Osteoblast (primary cell): Measurements from ENCODE around the gene AXIN2. TPM values are rescaled to one million over a fixed set of nuclear protein-coding genes. Genes with fewer than 3 reads are reported as not detected.
A peak's percentile ranks its signal among the peaks of the same experiment; 100 is the strongest.

Experiments
- DNase-seq: peaks from one replicate; pipeline ENCODE4 v3.0.0; 2011; ENCODE audit warnings: low spot score, mixed read lengths; ENCODE audit not compliant: insufficient read length; ENCODE audit errors: missing footprints
- H2AFZ ChIP-seq: 2 replicates; pipeline ENCODE4 v1.6.0; 2011; ENCODE audit warnings: mild to moderate bottlenecking, low read length
- H3K27ac ChIP-seq: 2 replicates; pipeline ENCODE4 v1.5.1; 2011; ENCODE audit warnings: mild to moderate bottlenecking, low read depth, low read length, moderate library complexity
- H3K27me3 ChIP-seq: 2 replicates; pipeline ENCODE4 v1.6.0; 2012; ENCODE audit warnings: mild to moderate bottlenecking, control low read depth, inconsistent platforms, low read length, moderate library complexity; ENCODE audit not compliant: insufficient read depth
- H3K36me3 ChIP-seq: 2 replicates; pipeline ENCODE4 v1.5.1; 2011; ENCODE audit warnings: mild to moderate bottlenecking, low read length, control low read depth, moderate library complexity; ENCODE audit not compliant: insufficient read depth
- H3K4me1 ChIP-seq: 2 replicates; pipeline ENCODE4 v1.5.1; 2011; ENCODE audit warnings: mild to moderate bottlenecking, low read length, control low read depth, moderate library complexity; ENCODE audit not compliant: insufficient read depth
- H3K4me2 ChIP-seq: 2 replicates; pipeline ENCODE4 v1.6.0; 2011; ENCODE audit warnings: mild to moderate bottlenecking, low read length; ENCODE audit not compliant: insufficient read depth
- H3K4me3 ChIP-seq: fragments of 200-600 bp; sonication (generic); 3 replicates; pipeline ENCODE4 v1.5.1; 2012; ENCODE audit warnings: mild to moderate bottlenecking, low read length, inconsistent platforms; ENCODE audit not compliant: insufficient read depth
- H3K79me2 ChIP-seq: 2 replicates; pipeline ENCODE4 v1.6.0; 2012; ENCODE audit warnings: mild to moderate bottlenecking, low read length, control low read depth, inconsistent platforms; ENCODE audit not compliant: insufficient read depth
- H3K9me3 ChIP-seq: 2 replicates; pipeline ENCODE4 v1.5.1; 2011; ENCODE audit warnings: low read depth, low read length, control low read depth
- H4K20me1 ChIP-seq: 2 replicates; pipeline ENCODE4 v1.6.0; 2012; ENCODE audit warnings: mild to moderate bottlenecking, low read length, control low read depth; ENCODE audit not compliant: insufficient read depth
- CTCF ChIP-seq: IDR thresholded peaks from 2 replicates; pipeline ENCODE4 v1.5.1; 2011; ENCODE audit warnings: mild to moderate bottlenecking, low read depth, low read length, moderate library complexity; ENCODE audit errors: extremely low read depth
- total RNA-seq: library from RNA; depleted of rRNA; stranded (reverse); fragments of >200 nt; gene quantifications from 2 replicates; pipeline ENCODE4 v1.2.3, GENCODE V29; 2012

Gene AXIN2
- total RNA-seq, 1 donor = 5.1 TPM

DNA sequence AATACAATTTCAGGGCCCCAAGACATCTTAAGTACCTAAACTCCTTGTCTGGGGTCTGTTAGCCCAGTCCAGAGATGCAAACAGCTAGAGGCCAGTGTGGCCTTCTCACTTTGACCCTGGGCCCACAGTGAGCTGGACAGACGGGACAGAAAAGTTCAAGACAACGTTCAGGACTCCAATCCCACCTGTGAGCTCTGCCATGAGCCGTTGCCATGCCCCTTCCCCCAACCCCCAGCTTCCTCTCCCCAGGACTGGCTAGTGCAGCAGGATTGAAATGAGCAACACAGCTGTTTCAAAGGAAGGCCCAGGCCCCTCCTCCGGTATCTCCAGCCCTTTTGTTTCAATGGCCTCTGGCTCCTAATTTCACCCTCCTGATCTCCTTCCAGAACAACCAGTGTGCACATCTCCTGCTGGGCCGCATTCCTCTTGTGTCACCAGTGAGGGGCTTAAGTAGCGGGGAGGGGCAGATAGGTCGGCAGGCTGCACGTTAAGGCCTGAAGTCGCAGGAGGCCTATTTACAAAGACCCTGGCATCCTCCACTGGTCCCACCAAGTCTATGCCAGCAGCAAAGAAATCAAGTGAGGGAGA lies 11.3 kb downstream of the AXIN2 start:
- Histone ChIP-seq H3K79me2 (peaks cover 2% of the 10 kb centered on the region), H3K4me1 (peaks cover 14% of the 10 kb centered on the region), H3K27ac (no peak overlapping the region), H3K27me3 (no peaks in the 10 kb centered on the region), H3K4me3 (no peak overlapping the region), H3K9me3 (no peaks in the 10 kb centered on the region), H3K4me2 (no peak overlapping the region), H4K20me1 (peaks cover 18% of the 10 kb centered on the region), H3K36me3 (no peaks in the 10 kb centered on the region), H2AFZ (no peak overlapping the region)
- DNase-seq = no peak
- no peak for TF ChIP-seq CTCF

GRCh38 chr17:65548269-65548969 lies 13.0 kb downstream of the AXIN2 start:
- Histone ChIP-seq H3K9me3 (no peaks in the 10 kb centered on the region), H3K27me3 (no peaks in the 10 kb centered on the region), H3K4me1 (peaks cover 4% of the 10 kb centered on the region), H3K4me3 (no peak overlapping the region), H3K4me2 (no peak overlapping the region), H4K20me1 (peaks cover 21% of the 10 kb centered on the region), H3K79me2 (peaks cover 2% of the 10 kb centered on the region), H3K27ac (no peak overlapping the region), H2AFZ (no peak overlapping the region), H3K36me3 (no peaks in the 10 kb centered on the region)
- TF ChIP-seq CTCF = no peak
- no peak for DNase-seq

DNA sequence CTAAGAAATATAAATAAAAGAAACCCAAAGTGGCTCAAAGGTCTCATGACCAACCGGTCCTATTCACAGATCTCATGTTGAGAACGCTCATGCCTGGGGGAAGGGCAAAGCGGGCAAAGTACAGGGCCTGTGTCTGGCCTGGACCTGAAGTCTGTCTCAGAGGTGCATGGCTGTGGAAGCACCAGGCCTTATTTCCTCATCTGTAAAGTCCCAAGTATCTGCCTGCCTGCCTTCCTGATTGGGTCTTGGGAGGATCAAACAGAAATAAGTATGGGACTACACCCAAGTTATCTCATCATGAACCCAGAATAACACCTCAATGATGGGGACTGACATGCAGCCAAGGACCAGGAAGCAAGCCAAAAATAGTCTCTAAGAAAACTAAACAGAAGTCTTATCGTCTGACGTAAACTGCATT lies 14.2 kb downstream of the AXIN2 start:
- no peak overlapping the region for H2AFZ ChIP-seq
- DNase-seq = peak; percentile 77
- H3K27me3 ChIP-seq = no peaks in the 10 kb centered on the region
- H3K79me2 ChIP-seq = peaks cover 2% of the 10 kb centered on the region
- H3K4me1 ChIP-seq = no peaks in the 10 kb centered on the region
- H3K27ac ChIP-seq = no peak overlapping the region
- no peaks in the 10 kb centered on the region for H3K9me3 ChIP-seq
- peaks cover 21% of the 10 kb centered on the region for H4K20me1 ChIP-seq
- no peaks in the 10 kb centered on the region for H3K36me3 ChIP-seq
- no peak for TF ChIP-seq CTCF
- no peak overlapping the region for H3K4me2 ChIP-seq
- H3K4me3 ChIP-seq = no peak overlapping the region

- Histone ChIP-seq H3K27me3 (no peaks in the 10 kb centered on the region), H3K4me2 (no peak overlapping the region), H3K79me2 (peaks cover 2% of the 10 kb centered on the region), H3K4me1 (no peaks in the 10 kb centered on the region), H3K9me3 (no peaks in the 10 kb centered on the region), H3K4me3 (no peak overlapping the region), H3K27ac (no peak overlapping the region), H3K36me3 (no peaks in the 10 kb centered on the region), H4K20me1 (peaks cover 20% of the 10 kb centered on the region), H2AFZ (no peak overlapping the region)
- peak; percentile 71 for DNase-seq
- TF ChIP-seq CTCF = no peak
These were observed 14.9 kb downstream of the AXIN2 start for GRCh38 chr17:65546579-65546978.
